Stimulated activated naive CD4-positive, alpha-beta T cell treated with Interleukin-2 at 50 U/mL for 16 hours (primary cell): Measurements from ENCODE around the gene PLD5.
"Not testable (repeated sequence)": the region's sequence is repeated elsewhere in the genome, so short reads cannot be mapped to it uniquely, and the experiment has no call there.

Source experiments
- DNase-seq: peaks from one replicate; lab custom pipeline; 2025; lab: John Stamatoyannopoulos, UW

PLD5 gene

GRCh38 chr1:242489545-242489944 is 35.0 kb downstream of the PLD5 start:
- DNase-seq = no peak

- DNase-seq = no peak
These were observed 46.6 kb downstream of the PLD5 start for GRCh38 chr1:242477944-242478343.

GRCh38 chr1:242470774-242471173 is 53.7 kb downstream of the PLD5 start:
- DNase-seq = no peak

- DNase-seq = no peak
These were observed 55.7 kb downstream of the PLD5 start for GRCh38 chr1:242468784-242469183.

GRCh38 chr1:242467556-242468145 is 56.8 kb downstream of the PLD5 start:
- DNase-seq = no peak

- DNase-seq = no peak
These were observed 61.6 kb downstream of the PLD5 start for GRCh38 chr1:242462867-242463266.

GRCh38 chr1:242459740-242460139 is 64.8 kb downstream of the PLD5 start:
- DNase-seq = not testable (repeated sequence)

- no peak for DNase-seq
These were observed 67.7 kb downstream of the PLD5 start for GRCh38 chr1:242456726-242457269.

GRCh38 chr1:242455052-242455361 is 69.5 kb downstream of the PLD5 start:
- DNase-seq = no peak

- no peak for DNase-seq
These were observed 70.0 kb downstream of the PLD5 start for GRCh38 chr1:242454262-242455051.

GRCh38 chr1:242452573-242452972 is 71.9 kb downstream of the PLD5 start:
- DNase-seq = no peak

- no peak for DNase-seq
These were observed 74.8 kb downstream of the PLD5 start for GRCh38 chr1:242449661-242450060.

- no peak for DNase-seq
These were observed 75.4 kb downstream of the PLD5 start for GRCh38 chr1:242448910-242449645.

GRCh38 chr1:242447689-242448088 is 76.8 kb downstream of the PLD5 start:
- no peak for DNase-seq

GRCh38 chr1:242440757-242441156 is 83.7 kb downstream of the PLD5 start:
- DNase-seq = no peak

- no peak for DNase-seq
These were observed 89.3 kb downstream of the PLD5 start for GRCh38 chr1:242435200-242435599.

- DNase-seq = no peak
These were observed 91.9 kb downstream of the PLD5 start for GRCh38 chr1:242432491-242433095.

- DNase-seq = no peak
These were observed 92.7 kb downstream of the PLD5 start for GRCh38 chr1:242431786-242432185.

- no peak for DNase-seq
These were observed 93.5 kb downstream of the PLD5 start for GRCh38 chr1:242430956-242431355.

GRCh38 chr1:242428399-242429190 is 95.9 kb downstream of the PLD5 start:
- DNase-seq = no peak

- DNase-seq = no peak
These were observed 97.0 kb downstream of the PLD5 start for GRCh38 chr1:242427519-242427918.
